Omental fat pad (tissue), 4 donors: ENCODE results near the gene IMPDH1. TPM values are rescaled to one million over a fixed set of nuclear protein-coding genes. Genes with fewer than 3 reads are reported as not detected.
A peak's percentile ranks its signal among the peaks of the same experiment; 100 is the strongest.

ENCODE experiments used
- ATAC-seq: fragments of 150-250 bp; one replicate; pipeline ENCODE4 v1.9.1; 2016; ENCODE audit warnings: mild to moderate bottlenecking, moderate library complexity; ENCODE audit not compliant: low FRiP score
- DNase-seq: peaks from one replicate; pipeline ENCODE4 v3.0.0-alpha.2; 2019; ENCODE audit warnings: low spot score
- CTCF ChIP-seq, 3 donors: fragments of 450-650 bp; IDR thresholded peaks; one replicate each; pipeline ENCODE4 v1.5.1; 2016 to 2017; ENCODE audit warnings: antibody characterized with exemption in 3 of 3, mild to moderate bottlenecking in 3 of 3, moderate library complexity in 2 of 3
- total RNA-seq, 4 donors: library from RNA; depleted of rRNA; stranded (reverse); fragments of >200 nt; gene quantifications; one replicate each; pipeline ENCODE4 v1.1.0, GENCODE V29; 2016

The IMPDH1 gene
- total RNA-seq, 4 donors from 2014 or later, result 72.8 to 198 (median 109) TPM

- no peak for TF ChIP-seq CTCF (IDR thresholded peaks at IDR 0.05)
- DNase-seq (no peak), ATAC-seq (no peak)
These were observed 5.5 kb upstream of the IMPDH1 start for GRCh38 chr7:128415217-128415785.

GRCh38 chr7:128410451-128410753, 620 bp upstream of the IMPDH1 start:
- DNase-seq, result no peak
- no peak for ATAC-seq
- TF ChIP-seq CTCF (IDR thresholded peaks at IDR 0.05), result no peak

GRCh38 chr7:128408709-128409595, 830 bp downstream of the IMPDH1 start:
- ATAC-seq (no peak), DNase-seq (peak; percentile 24)
- TF ChIP-seq CTCF (IDR thresholded peaks at IDR 0.05), result no peak

- DNase-seq (no peak), ATAC-seq (no peak)
- no peak for TF ChIP-seq CTCF (IDR thresholded peaks at IDR 0.05)
These were observed 1.8 kb downstream of the IMPDH1 start for GRCh38 chr7:128407751-128408708.

GRCh38 chr7:128407233-128407589, 2.6 kb downstream of the IMPDH1 start:
- ATAC-seq, result no peak

More at GRCh38 chr7:128407233-128407589, 2.6 kb downstream of the IMPDH1 start:
- TF ChIP-seq CTCF (IDR thresholded peaks at IDR 0.05), result no peak
- DNase-seq, result no peak
